Activated CD4-positive, alpha-beta T cell treated with anti-CD3 and anti-CD28 coated beads for 4 hours (primary cell): ENCODE measurements around the gene EME2.

Experiments used
- DNase-seq, 2 donors: peaks; one replicate each; pipeline ENCODE4 v3.0.0-alpha.2; 2020

Gene EME2

GRCh38 chr16:1820096-1820945 lies 47.7 kb downstream of the EME2 start:
- no peak for DNase-seq

- DNase-seq, result no peak
Observed at GRCh38 chr16:1820946-1821290, 48.3 kb downstream of the EME2 start.

GRCh38 chr16:1821861-1822611 lies 49.4 kb downstream of the EME2 start:
- DNase-seq, result no peak

GRCh38 chr16:1822801-1823200 lies 50.2 kb downstream of the EME2 start:
- DNase-seq, result no peak

- no peak for DNase-seq
Observed at GRCh38 chr16:1823821-1824220, 51.2 kb downstream of the EME2 start.

- no peak for DNase-seq
Observed at GRCh38 chr16:1825381-1825863, 52.8 kb downstream of the EME2 start.
